H4 (cell line): ENCODE results near the gene SPOCK1. TPM values are rescaled to one million over a fixed set of nuclear protein-coding genes. Genes with fewer than 3 reads are reported as not detected.

Experiments
- DNase-seq: peaks from one replicate; pipeline ENCODE4 v3.0.0-alpha.2; 2015; ENCODE audit warnings: low spot score
- total RNA-seq: library from RNA; depleted of rRNA; stranded (reverse); fragments of >200 nt; shearing (Covaris generic); gene quantifications from 2 replicates; pipeline ENCODE4 v1.2.3, GENCODE V29; 2014

SPOCK1 gene
- total RNA-seq, 1 experiment from 2014 or later, result 9.0 TPM

DNA sequence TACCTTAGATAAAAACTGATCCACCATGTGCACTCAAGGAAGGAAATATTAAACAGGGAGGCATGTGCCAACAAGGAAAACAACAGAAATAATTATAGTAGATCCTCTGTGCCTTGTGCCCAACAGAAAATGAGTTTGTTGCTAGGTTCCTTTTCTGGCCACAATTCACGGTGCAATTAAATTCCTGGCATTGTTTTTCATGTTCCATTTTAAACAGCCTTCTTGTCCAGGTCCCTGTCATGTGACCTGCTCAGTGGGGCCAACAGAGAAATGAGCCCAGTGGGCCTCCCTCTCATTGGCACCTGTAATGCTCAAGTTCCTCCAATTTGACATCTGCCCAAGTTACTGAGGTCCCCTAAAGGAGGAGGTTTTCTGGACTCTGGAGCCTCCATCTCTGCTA is 56.5 kb downstream of the SPOCK1 start:
- DNase-seq, result no peak

DNA sequence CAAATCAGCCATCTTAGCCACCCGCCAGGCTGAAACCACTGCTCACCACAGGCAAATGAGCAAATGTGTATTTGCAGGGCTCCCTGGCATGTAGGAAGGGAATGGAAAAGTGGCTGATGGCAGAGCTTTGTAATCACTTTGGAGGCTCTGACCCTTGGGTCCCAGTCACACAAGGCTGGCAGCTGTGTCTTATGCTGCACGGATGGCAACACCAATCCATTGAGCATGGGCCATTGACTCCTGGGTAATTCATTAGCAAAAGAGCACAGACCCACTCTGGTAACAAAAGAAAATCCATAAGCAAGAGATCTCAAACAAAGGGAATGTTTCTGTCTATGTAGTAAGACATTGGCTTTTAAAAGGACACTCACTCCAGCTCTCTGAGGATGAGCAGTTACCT is 57.6 kb downstream of the SPOCK1 start:
- no peak for DNase-seq

DNA sequence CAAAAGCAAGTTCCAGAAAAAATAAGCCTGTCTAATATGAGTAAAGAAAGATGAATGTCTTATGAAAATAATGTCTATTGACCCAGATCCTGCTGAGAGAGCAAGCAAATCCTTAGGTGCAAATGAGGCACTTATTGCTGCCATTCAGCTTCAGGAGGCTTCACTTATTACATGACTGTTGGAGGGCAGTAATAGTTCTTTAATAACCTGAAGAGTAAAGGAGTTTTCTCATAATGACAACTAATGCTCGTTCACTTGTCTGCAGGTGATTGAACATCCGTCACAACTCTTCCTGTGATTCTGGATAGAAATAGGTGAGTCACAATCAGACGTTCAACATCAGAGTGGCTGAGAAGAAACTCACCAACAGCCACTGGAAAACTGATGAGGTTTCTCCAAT is 58.3 kb downstream of the SPOCK1 start:
- DNase-seq, result no peak

DNA sequence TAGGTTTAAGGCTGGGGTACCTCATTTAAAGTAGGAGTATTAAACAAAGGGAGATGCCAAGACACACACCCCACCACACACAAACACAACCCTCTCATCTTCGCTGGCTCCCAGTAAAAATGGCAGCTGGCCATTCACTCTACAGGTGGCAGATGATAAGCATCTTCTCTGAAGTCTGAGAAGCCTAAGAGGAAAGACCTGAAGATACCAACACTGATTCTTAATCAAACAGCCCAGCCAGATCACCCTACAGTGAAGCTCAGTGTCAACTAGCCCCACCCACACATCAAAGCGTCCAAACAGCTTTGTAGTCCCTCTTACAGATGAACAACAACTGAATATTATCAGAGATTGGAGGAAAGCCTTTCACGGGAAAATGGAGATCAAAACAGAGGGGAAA is 59.5 kb downstream of the SPOCK1 start:
- DNase-seq, result no peak

DNA sequence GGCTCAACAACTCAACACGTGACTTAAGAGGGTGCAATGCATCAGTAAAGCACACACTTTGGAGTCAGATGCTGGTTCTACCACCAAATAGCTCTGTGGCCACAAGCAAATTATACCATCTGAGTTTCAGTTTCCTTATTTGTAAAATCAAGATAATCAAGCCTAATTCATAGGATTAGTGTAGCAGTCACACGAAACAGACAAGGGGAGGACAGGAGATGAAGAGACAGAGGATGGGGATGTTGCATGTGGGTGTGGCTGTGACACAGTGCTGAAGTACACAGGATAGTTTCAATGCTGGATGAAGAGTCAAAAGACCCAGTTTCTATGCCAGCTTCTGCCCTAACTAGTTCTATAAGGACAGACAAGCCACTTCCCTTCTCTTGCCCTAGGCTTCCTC is 60.2 kb downstream of the SPOCK1 start:
- no peak for DNase-seq

DNA sequence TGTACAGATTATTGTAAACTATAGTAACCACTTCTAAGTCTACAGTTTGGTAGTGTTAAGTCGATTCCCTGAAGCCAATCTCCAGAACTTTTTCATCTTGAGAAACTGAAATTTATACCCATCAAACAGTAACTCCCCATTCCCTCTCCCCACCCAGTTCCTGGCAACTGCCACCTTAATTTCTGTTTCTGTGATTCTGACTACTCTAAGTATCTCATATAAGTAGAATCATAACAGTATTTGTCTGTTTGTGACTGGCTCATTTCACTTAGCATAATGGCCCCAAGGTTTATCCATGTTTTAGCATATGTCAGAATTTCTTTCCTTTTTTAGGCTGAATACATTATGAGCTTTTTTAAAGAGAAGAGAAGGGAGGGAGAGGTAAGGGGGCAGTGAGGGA is 61.4 kb downstream of the SPOCK1 start:
- DNase-seq, result no peak

DNA sequence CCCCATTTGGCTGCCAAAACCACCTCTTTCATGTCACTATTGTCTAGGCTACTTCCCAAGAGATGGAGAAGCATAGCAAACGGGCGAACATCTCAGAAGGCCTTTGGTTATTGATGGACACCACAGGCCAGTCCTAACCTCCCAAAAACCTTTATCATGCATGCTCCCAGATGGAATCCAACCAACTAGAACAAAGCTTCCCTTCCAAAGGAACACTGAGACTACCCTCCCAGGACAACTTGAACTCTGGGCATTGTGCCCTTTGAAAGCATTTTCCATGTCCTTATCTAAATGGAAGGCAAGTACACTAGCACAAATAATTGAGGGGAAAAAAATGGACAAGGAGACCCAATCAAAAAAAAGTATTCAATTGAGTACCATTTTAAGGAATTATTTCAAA is 65.6 kb downstream of the SPOCK1 start:
- no peak for DNase-seq

DNA sequence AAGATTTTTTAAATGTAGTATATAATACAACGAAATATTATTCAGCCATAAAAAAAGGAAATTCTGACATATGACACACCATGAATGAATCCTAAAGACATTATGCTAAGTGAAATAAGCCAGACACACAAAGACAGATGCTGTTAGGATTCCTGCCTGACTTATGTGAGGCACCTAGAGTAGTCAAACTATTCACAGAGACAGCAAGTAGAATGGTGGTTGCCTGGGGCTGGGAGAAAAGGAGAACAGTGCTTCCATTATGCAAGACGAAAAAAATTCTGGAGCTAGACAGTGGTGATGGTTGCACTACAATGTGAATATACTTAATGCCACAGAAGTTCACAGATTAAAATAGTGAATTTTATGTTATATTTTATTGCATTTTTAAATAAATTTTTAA is 66.8 kb downstream of the SPOCK1 start:
- DNase-seq, result no peak

DNA sequence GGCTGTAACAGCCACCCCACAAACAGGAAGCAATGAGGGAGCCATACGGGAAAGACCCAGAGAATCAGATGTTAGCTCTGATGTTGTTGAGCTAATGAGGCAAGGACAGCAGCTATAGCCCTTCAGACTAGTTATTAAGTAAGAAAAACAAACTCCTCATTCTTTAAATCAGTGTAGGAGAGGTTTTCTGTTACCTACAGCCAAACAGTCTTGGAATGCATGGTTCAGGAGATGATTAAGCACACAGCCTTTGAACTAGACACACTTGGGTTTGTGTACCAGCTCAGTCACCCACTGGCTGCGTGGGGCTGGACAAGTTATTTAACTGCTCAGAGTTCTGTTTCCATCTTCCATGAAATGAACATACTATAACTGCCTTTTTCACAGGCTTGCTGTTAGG is 68.1 kb downstream of the SPOCK1 start:
- DNase-seq, result no peak

DNA sequence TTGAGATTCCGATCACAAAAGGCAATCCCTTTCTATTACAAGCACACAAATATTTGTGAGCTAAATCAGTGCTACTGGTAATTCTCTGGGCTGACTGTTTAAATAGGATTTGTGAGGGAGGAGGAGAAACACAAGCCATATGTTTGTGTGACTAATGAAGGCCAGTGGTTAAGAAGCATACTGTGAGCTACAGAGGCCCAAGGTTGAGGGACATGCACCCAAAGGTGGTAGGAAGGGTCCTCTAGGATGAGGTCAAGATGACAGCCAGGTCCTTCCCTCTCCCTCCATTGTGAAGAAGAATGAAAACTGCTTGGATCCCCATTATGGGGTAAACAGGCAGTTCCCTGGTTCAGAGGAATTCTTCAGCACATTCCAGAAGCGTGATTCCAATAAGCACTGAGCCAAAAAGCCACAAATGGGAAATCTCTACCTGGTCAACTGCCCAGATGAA is 83.9 kb downstream of the SPOCK1 start:
- peak; percentile 29 for DNase-seq

DNA sequence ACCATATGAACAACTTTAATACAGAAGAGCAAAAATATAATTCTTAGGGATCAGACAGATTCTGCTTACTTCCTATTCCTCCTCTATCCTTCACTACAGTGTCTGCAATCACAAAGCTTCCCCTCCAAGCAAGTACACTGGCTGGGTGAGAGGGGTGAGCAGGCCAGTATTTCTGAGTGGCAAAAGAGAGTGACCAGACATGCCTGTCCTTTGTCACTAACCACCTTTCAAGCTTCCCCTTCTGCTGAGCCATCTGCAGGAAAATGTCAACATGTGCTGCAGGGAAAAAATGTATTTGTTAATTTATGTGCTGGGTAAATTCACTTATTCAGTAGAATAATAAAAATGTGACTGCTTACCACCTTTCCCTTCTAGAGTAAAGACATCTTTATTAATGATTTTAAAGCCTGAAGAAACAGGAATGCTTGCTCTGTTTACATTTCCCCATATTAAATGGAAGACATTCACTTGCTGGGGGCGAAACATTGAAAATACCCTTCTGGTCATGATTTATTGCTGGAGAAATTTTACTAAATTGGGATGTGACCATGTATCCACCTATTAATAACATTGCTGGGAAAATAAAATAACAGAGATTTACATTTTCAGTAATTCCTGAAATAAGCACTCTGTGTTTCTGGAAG is 84.9 kb downstream of the SPOCK1 start:
- DNase-seq, result no peak

DNA sequence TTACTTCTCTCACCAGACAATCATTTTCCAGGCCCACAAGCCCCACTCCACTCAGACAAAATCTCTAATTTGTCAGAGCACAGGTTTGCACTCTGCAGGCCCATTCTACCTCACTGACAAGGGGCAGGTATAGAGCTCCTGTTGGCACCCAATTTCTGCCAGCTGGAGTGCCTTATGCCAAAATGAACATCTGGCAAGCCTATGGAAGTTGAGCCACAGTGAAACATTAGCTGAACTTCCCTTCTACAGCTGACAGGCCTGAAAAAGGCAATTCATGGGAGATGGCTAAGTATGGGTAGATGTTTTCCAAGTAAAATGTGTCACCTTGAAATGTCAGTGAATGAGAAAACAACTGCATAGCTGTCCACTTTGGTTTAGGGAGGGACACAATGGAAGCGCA is 87.0 kb downstream of the SPOCK1 start:
- DNase-seq, result no peak

DNA sequence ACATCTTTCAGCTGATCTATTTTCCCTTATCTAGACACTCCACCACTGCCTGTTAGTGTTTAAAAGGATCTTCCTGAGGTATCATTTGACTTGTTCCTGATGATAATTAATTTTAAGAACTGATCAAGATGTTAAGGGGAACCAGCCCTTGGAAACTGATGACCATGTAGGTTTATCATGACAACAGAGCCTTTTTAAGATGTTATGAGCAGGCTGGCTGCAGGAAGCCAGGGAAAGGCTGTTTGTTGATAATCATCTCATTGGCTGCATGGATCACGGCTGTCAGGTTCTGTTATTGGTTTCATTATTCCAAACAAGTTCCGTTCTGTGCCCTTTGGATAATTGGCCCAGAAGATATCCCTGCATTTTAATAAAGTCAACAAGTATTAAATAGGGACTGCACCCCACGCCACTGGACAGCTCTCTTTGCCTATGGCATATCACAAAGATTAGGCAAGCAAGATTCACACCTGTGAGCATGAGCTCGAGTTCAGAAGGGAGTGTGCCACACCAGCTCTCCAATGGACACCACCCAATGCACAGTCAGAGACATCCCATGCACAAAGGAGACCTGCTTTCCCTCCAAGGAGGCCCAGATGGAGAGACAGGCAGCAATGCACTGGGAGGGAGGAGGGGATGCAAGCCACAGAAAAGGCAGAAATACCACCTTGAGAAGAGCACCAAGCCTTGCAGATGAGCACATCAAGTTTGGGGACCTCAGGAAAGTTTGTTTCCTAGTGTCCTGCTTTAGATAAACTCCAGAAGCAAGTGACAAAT is 88.7 kb downstream of the SPOCK1 start:
- DNase-seq, result no peak

DNA sequence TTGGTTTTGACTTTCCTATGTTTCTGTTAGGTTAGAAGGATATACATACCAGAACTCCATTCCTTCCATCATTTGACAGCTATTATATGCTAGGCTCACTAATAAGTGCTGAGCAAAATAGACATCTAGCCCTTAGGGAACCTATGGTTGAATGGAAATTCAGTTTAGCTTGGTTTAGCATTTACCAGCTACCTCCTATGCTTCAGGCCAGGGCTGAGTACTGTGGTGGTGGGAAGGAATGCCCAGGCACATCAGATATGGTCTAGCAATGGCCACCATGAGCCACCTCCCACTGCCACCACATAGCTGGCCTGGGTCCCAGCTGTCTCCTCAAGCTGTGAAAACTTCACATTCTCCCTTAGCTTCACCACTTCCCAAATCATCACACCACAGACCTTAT is 89.4 kb downstream of the SPOCK1 start:
- DNase-seq, result no peak

DNA sequence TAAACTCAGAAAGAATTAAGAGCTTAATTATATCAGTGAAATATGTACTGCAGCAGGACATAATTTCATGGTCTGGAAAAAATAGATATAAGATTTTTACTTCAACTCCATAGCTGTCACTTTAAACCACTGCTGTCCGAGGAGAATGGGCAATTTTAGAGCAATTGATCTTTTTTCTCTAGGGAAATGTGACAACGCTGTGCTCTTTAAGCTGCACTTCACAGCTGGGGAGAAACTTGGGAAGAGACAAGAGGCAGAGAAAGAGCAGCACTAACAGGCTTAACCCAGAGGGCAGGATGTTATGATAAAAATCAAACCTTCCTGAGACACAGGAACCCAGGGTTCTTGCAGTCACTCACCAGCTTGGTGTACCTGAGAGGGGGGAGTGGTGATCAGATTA is 92.0 kb downstream of the SPOCK1 start:
- no peak for DNase-seq

DNA sequence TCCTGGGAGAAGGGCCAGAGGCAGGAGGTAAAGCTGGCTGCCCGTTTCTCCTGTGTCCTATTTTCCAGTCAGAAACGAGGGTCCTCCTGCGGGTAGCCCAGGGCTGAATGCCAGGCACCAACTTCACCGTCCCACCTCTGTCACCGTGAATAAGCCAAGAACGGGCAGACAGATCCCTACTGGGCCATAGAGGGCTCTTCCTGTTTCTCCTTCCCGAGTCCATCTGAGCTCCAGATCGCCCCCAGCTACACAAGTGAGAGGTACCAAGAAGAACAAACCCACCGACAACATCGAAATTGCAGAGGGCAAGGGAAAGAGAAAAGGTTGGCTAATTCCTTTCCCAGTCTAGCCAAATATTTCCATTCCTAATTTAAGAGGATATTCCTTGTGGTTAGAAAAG is 93.7 kb downstream of the SPOCK1 start:
- DNase-seq, result no peak

DNA sequence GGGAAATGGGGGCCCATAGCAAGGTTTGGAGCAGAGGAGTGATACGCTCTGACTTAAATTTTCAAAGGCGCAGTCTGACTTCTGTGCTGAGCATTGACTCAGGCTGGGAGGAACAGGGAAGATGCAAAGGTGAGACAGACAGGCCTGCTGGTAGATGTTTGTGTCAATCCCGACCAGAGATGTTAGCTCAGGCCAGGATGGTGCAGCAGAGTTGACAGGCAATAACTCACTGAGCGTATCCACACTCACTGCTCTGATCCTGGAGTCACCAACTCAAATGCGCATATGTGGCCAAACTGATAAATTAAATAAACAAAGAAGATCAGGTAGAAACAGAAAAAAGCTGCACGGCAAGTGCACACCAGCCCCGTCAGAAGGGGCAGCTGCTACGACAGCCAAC is 95.3 kb downstream of the SPOCK1 start:
- no peak for DNase-seq

DNA sequence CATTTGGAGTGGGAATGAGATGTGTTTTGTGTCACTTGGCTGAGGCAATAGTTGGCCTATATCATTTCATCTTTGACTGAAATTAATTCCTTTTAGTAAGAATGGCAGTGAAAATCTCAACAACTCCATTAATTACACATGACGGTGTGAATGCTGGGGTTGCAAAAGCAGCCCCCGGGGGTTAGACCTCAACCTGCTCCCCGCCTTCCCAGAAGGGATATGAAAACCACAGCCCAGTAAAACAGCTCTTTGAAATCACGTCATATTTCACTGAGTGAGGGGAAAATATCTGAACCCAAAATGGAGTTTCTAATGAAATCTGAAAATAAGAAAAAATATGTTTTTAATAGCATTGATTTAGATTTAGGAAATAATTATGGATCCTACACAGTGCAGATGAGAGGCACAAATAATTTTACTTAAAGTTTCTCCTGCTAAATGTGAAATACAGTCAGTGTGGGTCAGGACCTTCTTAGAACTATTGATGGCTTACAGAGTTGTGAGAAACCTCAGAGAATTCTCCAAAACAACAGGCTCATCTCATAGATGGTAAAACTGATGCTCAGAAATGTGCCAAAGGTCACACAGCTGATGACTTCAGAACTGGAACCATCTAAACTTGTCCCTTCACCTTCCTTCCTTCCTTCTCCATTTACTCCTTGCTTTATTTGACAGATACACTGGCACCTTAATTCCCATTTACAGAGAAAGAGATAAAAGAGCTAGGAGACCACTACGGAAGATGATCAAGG is 96.5 kb downstream of the SPOCK1 start:
- DNase-seq, result no peak

DNA sequence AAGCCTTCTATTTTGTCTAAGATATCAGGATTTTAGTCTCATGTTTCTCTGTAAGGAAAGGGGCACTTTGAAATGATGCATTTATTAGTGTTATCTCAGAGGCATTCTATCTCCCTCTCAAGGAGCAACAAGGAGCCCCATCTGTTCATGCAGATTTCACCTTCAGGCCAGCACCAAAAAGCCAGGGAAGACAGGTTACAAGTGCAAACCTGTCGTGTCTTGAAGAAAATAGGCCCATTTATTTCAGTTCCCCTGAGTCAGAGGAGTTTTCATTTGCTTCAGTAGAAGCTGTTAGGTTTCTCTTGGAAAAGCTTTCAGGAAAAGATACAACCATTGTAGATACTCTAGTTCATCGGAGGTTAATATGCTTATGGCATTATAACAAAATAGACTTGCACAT is 97.2 kb downstream of the SPOCK1 start:
- DNase-seq, result no peak

DNA sequence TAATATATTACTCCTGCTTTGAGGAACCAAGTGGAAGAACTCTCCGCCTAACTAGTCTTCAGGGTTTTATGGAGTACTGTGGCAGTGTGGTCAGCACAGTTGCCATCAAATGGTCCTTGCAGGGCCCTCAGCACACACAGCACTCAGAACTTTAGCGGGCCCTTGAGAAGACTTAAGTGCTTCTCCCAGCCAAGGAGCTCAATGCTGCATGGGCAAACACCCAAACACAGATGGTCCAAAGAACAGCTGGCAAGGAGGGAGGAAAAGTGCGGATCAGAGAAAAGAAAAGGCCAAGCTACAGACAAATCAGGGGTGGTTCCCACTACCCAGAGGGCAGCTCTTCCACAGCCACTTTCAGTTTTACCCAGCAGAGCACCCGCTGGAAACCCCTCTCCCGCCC is 98.6 kb downstream of the SPOCK1 start:
- no peak for DNase-seq

DNA sequence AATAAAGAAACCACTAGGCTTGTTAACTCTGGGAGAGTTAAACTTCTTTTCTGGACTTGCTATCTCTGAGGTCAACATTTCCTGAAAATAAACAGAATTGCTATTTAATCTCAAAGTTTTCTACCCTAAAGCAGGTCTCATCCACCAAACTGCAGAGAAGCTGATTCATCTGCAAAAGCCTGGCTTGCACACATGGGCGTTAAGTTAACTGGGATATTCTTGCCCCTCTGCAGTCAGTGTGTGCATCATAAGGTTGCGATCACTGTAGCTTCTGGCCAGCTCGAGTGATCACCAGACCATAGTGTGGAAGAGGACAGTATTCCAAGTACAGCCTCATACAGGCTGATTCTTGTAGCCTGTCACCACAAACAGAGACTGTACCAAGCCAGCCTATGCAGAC is 99.2 kb downstream of the SPOCK1 start:
- DNase-seq, result no peak

DNA sequence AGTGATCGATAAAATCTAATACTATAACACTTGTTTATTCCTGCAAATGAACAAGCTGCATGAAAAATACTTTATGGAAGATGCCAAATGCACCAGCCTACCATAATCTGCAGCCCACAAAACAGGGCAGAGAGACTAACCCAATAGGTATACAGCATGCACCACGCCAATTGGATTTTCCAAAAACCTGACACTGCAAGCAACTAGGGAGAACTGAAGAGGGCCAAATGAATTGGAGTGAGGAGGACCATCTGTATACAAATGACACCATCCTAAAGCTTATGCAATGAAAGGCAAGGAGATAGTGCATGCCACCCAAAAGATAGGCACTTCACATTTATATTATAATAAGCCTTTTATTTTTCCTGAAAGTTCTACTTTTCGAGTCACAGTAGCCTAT is 100.4 kb downstream of the SPOCK1 start:
- no peak for DNase-seq

DNA sequence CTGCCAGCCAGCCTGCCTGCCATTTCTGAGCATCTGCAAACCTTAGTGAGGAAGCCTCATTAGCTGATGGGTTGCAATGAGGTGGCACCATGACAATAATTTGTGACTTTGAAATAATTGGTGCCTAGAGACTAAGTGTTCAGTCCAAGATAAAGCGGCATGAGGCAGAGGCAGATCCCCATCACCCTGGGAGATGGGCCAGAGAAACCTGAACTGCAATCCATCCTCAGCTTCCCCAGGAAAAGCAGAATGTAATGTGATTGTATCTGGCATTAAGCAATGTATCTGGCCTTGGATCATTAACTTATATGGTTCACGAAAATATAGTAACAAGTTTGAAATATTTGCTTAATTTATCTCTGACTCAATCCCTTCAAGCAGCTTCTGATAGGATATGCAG is 101.0 kb downstream of the SPOCK1 start:
- DNase-seq, result no peak
